OCI-LY7 (cell line): ENCODE results near the gene NLGN1.

Source experiments
- CTCF ChIP-seq: fragments of 200-600 bp; sonication (generic); conservative IDR thresholded peaks from 2 replicates; pipeline ENCODE4 v1.5.1; 2014; ENCODE audit warnings: mild to moderate bottlenecking, antibody characterized with exemption, low read length, moderate library complexity, mixed read lengths
- EZH2phosphoT487 ChIP-seq: fragments of 200-600 bp; sonication (generic); IDR thresholded peaks from 2 replicates; pipeline ENCODE4 v1.6.1; 2018; ENCODE audit warnings: low read depth, borderline replicate concordance, mild to moderate bottlenecking, mixed run types, antibody characterized with exemption, low read length, moderate library complexity, mixed read lengths

- no peak for TF ChIP-seq CTCF
- no peak for TF ChIP-seq EZH2phosphoT487
Measured at GRCh38 chr3:174255454-174255853, 857.9 kb downstream of the NLGN1 start.
